ENCODE data around the gene MCM10. TPM values are rescaled to one million over a fixed set of nuclear protein-coding genes. Genes with fewer than 3 reads are reported as not detected.

The MCM10 gene
- total RNA-seq, 6 donors from 2014 or later: 0.49 to 18.6 (median 0.61) TPM; not detected in 1

DNA sequence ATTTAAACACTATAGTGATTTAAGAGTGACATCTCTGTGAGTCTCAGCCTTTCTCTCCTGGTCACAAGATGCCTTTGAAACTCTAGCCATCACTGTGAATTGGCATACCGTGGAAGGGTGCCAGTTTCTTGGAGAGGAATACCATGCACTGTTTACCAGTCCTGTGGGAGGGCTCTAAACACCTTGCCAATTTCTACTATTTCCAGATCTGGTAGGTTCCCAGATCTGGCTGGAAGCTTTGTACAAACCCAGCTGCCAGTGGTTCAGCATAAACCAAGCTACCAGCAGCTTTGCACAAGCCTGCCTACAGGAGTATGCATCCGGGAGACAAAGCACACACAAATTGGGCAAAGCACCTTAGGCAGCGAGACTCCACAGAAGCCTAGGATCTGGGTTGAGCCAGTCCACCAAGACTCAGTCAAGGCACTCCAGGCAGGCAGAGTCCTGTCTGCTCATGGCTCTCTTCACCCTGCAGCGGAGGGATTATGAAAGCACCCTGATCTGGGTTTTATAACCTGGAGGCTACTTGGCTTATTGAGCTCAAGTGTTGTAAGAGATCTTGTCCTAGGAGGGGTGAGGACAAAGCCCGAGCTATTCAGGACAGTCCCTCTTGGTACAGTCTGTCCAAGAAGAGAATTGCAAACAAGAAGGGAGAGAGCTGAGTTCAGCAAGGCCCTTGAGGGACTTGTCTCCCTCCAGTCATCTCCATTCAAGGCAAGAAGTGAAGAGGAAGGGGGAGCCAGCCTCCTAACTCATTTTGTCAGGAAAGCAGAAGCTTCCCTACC lies 23.6 kb downstream of the MCM10 start:
- peak overlapping the region in 1 of 4 donors; percentile 29 for H3K27ac ChIP-seq
- ATAC-seq (ENCODE audit: low FRiP score in 2 of 2): peak; percentile 36 to 88
- no peak for TF ChIP-seq EP300 (IDR thresholded peaks at IDR 0.05)
- no peak for TF ChIP-seq POLR2A (IDR thresholded peaks at IDR 0.05)
- no peak for TF ChIP-seq POLR2AphosphoS5 (IDR thresholded peaks at IDR 0.05)
- TF ChIP-seq, protein P1, sequence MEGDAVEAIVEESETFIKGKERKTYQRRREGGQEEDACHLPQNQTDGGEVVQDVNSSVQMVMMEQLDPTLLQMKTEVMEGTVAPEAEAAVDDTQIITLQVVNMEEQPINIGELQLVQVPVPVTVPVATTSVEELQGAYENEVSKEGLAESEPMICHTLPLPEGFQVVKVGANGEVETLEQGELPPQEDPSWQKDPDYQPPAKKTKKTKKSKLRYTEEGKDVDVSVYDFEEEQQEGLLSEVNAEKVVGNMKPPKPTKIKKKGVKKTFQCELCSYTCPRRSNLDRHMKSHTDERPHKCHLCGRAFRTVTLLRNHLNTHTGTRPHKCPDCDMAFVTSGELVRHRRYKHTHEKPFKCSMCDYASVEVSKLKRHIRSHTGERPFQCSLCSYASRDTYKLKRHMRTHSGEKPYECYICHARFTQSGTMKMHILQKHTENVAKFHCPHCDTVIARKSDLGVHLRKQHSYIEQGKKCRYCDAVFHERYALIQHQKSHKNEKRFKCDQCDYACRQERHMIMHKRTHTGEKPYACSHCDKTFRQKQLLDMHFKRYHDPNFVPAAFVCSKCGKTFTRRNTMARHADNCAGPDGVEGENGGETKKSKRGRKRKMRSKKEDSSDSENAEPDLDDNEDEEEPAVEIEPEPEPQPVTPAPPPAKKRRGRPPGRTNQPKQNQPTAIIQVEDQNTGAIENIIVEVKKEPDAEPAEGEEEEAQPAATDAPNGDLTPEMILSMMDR (IDR thresholded peaks at IDR 0.05): no peak

DNA sequence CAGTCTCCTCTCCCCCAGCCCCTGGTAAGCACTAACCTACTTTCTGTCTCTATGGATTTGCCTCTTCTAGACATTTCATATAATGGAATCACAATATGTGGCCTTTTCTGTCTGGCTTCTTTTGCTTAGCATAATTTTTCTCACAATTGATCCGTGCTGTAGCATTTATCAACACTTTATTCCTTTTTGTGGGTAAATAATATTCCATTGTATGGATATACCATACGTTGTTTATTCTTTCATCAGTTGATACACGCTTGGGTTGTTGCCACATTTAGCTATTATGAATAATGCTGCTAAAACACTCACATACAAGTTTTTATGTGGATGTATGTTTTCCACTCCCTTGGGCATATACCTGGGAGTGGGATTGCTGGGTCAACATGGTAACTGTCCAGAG lies 25.8 kb downstream of the MCM10 start:
- Histone ChIP-seq H3K4me3 (no peak overlapping the region), H3K27me3 (no peaks in the 10 kb centered on the region), H3K27ac (no peak overlapping the region), H3K36me3 (no peaks in the 10 kb centered on the region), H3K9me3 (no peaks in the 10 kb centered on the region), H3K4me1 (no peaks in the 10 kb centered on the region)
- WGBS, 2 donors: 93 to 98% methylated on average over 3 of the region's 3 CpGs
- no peak for ATAC-seq (ENCODE audit: low FRiP score in 2 of 2)
- TF ChIP-seq, protein P1 (IDR thresholded peaks at IDR 0.05): no peak
- no peak for TF ChIP-seq POLR2A (IDR thresholded peaks at IDR 0.05)
- TF ChIP-seq POLR2AphosphoS5 (IDR thresholded peaks at IDR 0.05): no peak
- TF ChIP-seq EP300 (IDR thresholded peaks at IDR 0.05): no peak
- DNase-seq: no peak

More for the DNA sequence above, 23.6 kb downstream of the MCM10 start:
- DNase-seq: peak in 1 of 2 donors; percentile 41
- Histone ChIP-seq H3K27me3 (no peaks in the 10 kb centered on the region), H3K9me3 (no peaks in the 10 kb centered on the region), H3K36me3 (no peaks in the 10 kb centered on the region), H3K4me1 (no peaks in the 10 kb centered on the region), H3K4me3 (no peak overlapping the region)
- 68 to 92% methylated on average over 3 to 5 of the region's 5 CpGs for whole genome bisulfite sequencing, 2 donors

DNA sequence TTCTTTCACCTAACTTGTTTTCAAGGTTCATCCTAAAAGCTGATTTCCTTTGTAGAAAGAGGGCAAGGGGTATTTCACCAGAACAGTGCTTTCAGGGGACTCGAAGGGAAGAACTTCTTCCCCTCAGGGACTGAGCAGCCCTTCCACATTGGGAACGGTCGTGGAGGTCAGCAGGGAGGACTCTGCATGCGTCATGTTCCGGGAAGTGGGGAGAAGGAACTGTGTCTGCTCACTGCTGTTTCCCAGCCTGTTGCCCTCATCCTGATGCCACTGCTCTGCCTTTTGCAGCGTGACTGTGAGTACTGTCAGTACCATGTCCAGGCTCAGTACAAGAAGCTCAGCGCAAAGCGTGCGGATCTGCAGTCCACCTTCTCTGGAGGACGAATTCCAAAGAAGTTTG lies 27.2 kb downstream of the MCM10 start:
- ATAC-seq (ENCODE audit: low FRiP score in 2 of 2) (no peak), DNase-seq (no peak)
- 94 to 96% methylated on average over 10 of the region's 10 CpGs for WGBS, 2 donors
- Histone ChIP-seq H3K4me3 (no peak overlapping the region), H3K4me1 (no peaks in the 10 kb centered on the region), H3K27me3 (no peaks in the 10 kb centered on the region), H3K36me3 (no peaks in the 10 kb centered on the region), H3K9me3 (no peaks in the 10 kb centered on the region), H3K27ac (no peak overlapping the region)
- TF ChIP-seq POLR2A (IDR thresholded peaks at IDR 0.05) (no peak), EP300 (IDR thresholded peaks at IDR 0.05) (no peak), POLR2AphosphoS5 (IDR thresholded peaks at IDR 0.05) (no peak)
- TF ChIP-seq, protein P1 (IDR thresholded peaks at IDR 0.05): no peak

DNA sequence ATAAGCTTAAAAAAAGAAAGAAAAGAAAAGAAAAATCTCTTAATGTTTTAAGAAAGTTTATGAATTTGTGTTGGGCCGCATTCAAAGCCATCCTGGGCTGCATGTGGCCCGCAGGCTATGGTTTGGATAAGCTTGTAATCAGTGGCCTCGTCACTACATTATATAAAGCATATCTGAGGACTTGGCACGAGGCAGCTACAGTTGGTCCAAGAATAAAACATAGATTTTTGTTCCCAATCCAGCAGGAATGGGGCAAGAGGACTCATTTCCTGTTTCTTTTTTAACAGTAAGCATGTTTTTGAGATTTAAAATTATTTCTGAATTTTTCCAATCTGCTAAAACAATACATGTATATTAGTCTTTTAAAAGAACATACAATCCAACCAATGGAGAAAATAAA lies 28.6 kb downstream of the MCM10 start:
- H3K4me1 ChIP-seq: no peaks in the 10 kb centered on the region
- WGBS, 2 donors: 65 to 88% methylated on average over 4 of the region's 4 CpGs
- no peak overlapping the region for H3K27ac ChIP-seq
- H3K27me3 ChIP-seq: no peaks in the 10 kb centered on the region
- ATAC-seq (ENCODE audit: low FRiP score in 2 of 2) (no peak), DNase-seq (no peak)
- no peaks in the 10 kb centered on the region for H3K9me3 ChIP-seq
- TF ChIP-seq POLR2AphosphoS5 (IDR thresholded peaks at IDR 0.05) (no peak), EP300 (IDR thresholded peaks at IDR 0.05) (no peak), POLR2A (IDR thresholded peaks at IDR 0.05) (no peak)
- TF ChIP-seq, protein P1 (IDR thresholded peaks at IDR 0.05): no peak
- H3K4me3 ChIP-seq: no peak overlapping the region
- H3K36me3 ChIP-seq: no peaks in the 10 kb centered on the region

DNA sequence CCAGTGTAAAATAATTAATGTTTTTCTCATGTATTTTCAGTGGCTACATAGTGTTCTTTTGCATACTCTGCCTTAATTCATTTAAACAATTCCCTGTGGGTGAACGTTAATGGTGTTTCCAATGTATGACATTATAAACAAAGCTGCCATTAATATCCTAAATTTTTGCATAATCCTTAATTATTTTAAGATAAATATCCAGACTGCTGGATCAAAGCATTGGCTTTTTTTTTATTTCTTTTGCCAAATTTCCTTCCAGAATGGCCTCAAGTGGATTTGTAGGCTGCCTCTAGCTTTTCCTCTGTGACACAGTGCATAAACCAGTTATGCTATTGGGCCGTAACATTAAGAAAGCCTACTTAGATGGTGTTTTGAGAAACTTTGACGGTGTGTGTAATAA lies 29.5 kb downstream of the MCM10 start:
- no peaks in the 10 kb centered on the region for H3K27me3 ChIP-seq
- no peak overlapping the region for H3K27ac ChIP-seq
- no peaks in the 10 kb centered on the region for H3K9me3 ChIP-seq
- WGBS, 2 donors: 88 to 96% methylated on average over 3 of the region's 3 CpGs
- no peak overlapping the region for H3K4me3 ChIP-seq
- H3K36me3 ChIP-seq: no peaks in the 10 kb centered on the region
- DNase-seq (no peak), ATAC-seq (ENCODE audit: low FRiP score in 2 of 2) (no peak)
- no peaks in the 10 kb centered on the region for H3K4me1 ChIP-seq
- TF ChIP-seq, protein P1 (IDR thresholded peaks at IDR 0.05): no peak
- TF ChIP-seq POLR2AphosphoS5 (IDR thresholded peaks at IDR 0.05): no peak
- TF ChIP-seq POLR2A (IDR thresholded peaks at IDR 0.05): no peak
- TF ChIP-seq EP300 (IDR thresholded peaks at IDR 0.05): no peak
